Activated CD8-positive, alpha-beta T cell treated with anti-CD3 and anti-CD28 coated beads, Interleukin-2, amount 10 ng/mL, durations not matched to agents 7 days and 5 days (primary cell): ENCODE results near the gene MAP1A. TPM values are rescaled to one million over a fixed set of nuclear protein-coding genes. Genes with fewer than 3 reads are reported as not detected.
"Not testable (repeated sequence)": the region's sequence is repeated elsewhere in the genome, so short reads cannot be mapped to it uniquely, and the experiment has no call there.

Source experiments
- ATAC-seq: fragments of 150-1000 bp; cut with Tn5 transposase; one replicate; pipeline ENCODE4 v1.10.0; 2021; ENCODE audit warnings: moderate library complexity
- CTCF ChIA-PET: fragments of 350-600 bp; sonication (Branson Sonifier 250); formaldehyde crosslinking; loops from one replicate; lab custom pipeline; 2021; ENCODE audit warnings: antibody characterized with exemption; lab: Charles Lee
- POLR2A ChIA-PET: fragments of 350-600 bp; sonication (Branson Sonifier 250); formaldehyde crosslinking; loops from one replicate; lab custom pipeline; 2021; ENCODE audit warnings: antibody characterized with exemption; lab: Charles Lee
- DNase-seq: peaks from one replicate; pipeline ENCODE4 v3.0.0-alpha.2; 2020
- H3K27ac Mint-ChIP-seq: one replicate; pipeline ENCODE4 v1.8.0; 2021; ENCODE audit warnings: mild to moderate bottlenecking, mixed read lengths
- H3K27me3 Mint-ChIP-seq: one replicate; pipeline ENCODE4 v1.8.0; 2021; ENCODE audit warnings: low read depth, mixed read lengths
- H3K36me3 Mint-ChIP-seq: one replicate; pipeline ENCODE4 v1.8.0; 2021; ENCODE audit warnings: low read depth, mixed read lengths
- H3K4me1 Mint-ChIP-seq: one replicate; pipeline ENCODE4 v1.8.0; 2021; ENCODE audit warnings: low read depth, mixed read lengths
- H3K4me3 Mint-ChIP-seq: one replicate; pipeline ENCODE4 v1.8.0; 2021; ENCODE audit warnings: mild to moderate bottlenecking, mixed read lengths
- H3K9me3 Mint-ChIP-seq: one replicate; pipeline ENCODE4 v1.8.0; 2022; ENCODE audit warnings: mixed read lengths; ENCODE audit not compliant: insufficient read depth
- total RNA-seq, 2 experiments: library from RNA; stranded (reverse); gene quantifications; one replicate each; pipeline ENCODE4 v1.2.3, GENCODE V29; 2021

Gene MAP1A
- total RNA-seq, 2 experiments from 2014 or later = 5.3 to 5.6 TPM

DNA sequence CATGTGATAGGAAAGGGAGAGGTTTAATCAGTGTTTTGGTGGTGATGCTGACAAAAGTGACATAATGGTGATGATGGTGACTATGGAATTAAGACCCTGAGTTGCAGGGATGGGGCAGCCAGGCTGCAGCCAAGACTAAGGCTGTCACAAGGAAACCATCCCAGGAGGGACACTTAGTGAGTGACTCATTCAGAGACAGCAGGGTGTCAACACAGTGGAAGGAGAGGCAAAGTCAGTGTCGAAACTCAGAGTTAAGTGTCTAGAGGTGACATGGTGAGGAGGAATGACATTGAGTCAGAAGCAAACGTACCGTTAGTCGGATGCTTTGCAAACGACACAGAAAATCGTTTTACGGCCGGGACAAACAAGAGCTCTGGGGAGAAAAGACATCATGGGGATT, 46.4 kb downstream of the MAP1A start:
- H3K4me1 Mint-ChIP-seq, POLR2A ChIA-PET, H3K27me3 Mint-ChIP-seq, H3K9me3 Mint-ChIP-seq, ATAC-seq, H3K4me3 Mint-ChIP-seq, CTCF ChIA-PET, DNase-seq, H3K36me3 Mint-ChIP-seq, H3K27ac Mint-ChIP-seq: not testable (repeated sequence)

DNA sequence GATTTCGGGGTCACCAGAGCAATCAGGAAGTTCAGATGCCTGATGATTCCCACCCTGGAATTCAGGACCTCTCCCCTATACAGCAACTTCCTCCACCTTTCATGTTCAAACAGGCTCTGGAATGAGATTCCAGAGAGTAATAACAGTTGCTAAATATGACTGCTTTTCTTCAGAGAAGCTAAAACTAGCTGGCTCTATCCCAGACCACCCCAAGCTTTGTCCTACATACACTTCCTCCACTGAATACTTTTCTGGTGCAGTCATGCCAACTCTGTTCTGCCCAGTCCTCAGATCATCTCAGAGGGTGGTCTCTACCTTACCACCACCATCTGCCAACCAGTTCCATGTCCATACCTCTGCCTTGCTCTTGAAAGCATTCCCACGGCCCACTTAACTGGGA, 49.2 kb downstream of the MAP1A start:
- CTCF ChIA-PET = not testable (repeated sequence)

DNA sequence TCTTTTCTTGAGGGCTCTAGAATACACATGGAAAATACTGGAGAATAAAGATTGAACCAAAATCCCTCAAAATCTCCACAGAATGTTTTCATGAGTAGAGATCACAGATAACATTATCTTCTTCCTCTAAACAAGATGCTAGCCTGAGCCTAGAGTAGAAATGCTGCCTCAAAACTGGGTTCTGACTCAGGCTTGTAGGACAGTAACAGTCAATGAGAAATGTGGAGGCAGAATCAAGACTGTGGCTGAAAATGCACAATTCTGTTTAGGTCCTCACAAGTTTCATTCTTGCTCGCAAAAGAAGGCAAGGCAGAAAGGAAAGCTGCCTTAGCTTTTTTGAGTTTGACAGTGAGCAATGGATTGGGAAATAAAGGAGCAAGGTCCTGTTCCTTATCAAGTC, 57.2 kb downstream of the MAP1A start:
- H3K4me1 Mint-ChIP-seq, ATAC-seq, H3K9me3 Mint-ChIP-seq, CTCF ChIA-PET, H3K4me3 Mint-ChIP-seq, DNase-seq, H3K36me3 Mint-ChIP-seq, H3K27me3 Mint-ChIP-seq, POLR2A ChIA-PET, H3K27ac Mint-ChIP-seq: not testable (repeated sequence)

More for the DNA sequence above, 49.2 kb downstream of the MAP1A start:
- ATAC-seq, H3K27ac Mint-ChIP-seq, H3K4me3 Mint-ChIP-seq, POLR2A ChIA-PET, H3K36me3 Mint-ChIP-seq, H3K27me3 Mint-ChIP-seq, H3K4me1 Mint-ChIP-seq, DNase-seq, H3K9me3 Mint-ChIP-seq: not testable (repeated sequence)

Other genes with a start within 250 kb of the MAP1A start
- not detected for gene TGM7, start 215.4 kb upstream of the MAP1A start, total RNA-seq
- 10 to 100 TPM; 12.0 to 14.2 TPM for gene LCMT2, start 187.0 kb upstream of the MAP1A start, total RNA-seq
- 10 to 100 TPM; 30.4 to 32.1 TPM for gene ZSCAN29, start 146.6 kb upstream of the MAP1A start, total RNA-seq
- 10 to 100 TPM; 38.9 to 41.7 TPM for gene TUBGCP4, start 146.5 kb upstream of the MAP1A start, total RNA-seq
- 10 to 100 TPM; 24.3 to 27.3 TPM for gene TP53BP1, start 24.5 kb upstream of the MAP1A start, total RNA-seq
- gene PPIP5K1, start 72.6 kb downstream of the MAP1A start, total RNA-seq = 10 to 100 TPM; 42.5 to 48.3 TPM
- not detected for gene CKMT1B, start 76.4 kb downstream of the MAP1A start, total RNA-seq
- gene STRC, start 101.2 kb downstream of the MAP1A start, total RNA-seq = under 1 TPM; 0.40 to 0.52 TPM
- 1 to 10 TPM; 6.0 to 9.1 TPM for gene CATSPER2, start 131.2 kb downstream of the MAP1A start, total RNA-seq
- gene CKMT1A, start 176.3 kb downstream of the MAP1A start, total RNA-seq = not detected
- gene PDIA3, start 228.8 kb downstream of the MAP1A start, total RNA-seq = 100 to 1,000 TPM; 306 to 313 TPM